WTC11 (cell line): ENCODE data around the gene NRP2.

ENCODE experiments used
- CREB1 ChIP-seq: sonication (generic); formaldehyde crosslinking; IDR thresholded peaks from 2 replicates; pipeline ENCODE4 v1.8.0; 2023; ENCODE audit warnings: mild to moderate bottlenecking, missing genetic modification reagents
- NR2C2 ChIP-seq: sonication (generic); formaldehyde crosslinking; IDR thresholded peaks from 2 replicates; pipeline ENCODE4 v1.8.0; 2022; ENCODE audit warnings: mild to moderate bottlenecking, missing genetic modification reagents
- TF ChIP-seq, protein P1 (sequence below): fragments of 200-600 bp; IDR thresholded peaks from 2 replicates; pipeline ENCODE4 v1.8.0; 2022; ENCODE audit warnings: antibody characterized with exemption
- TF ChIP-seq, protein P2 (sequence below): fragments of 250-450 bp; sonication (Bioruptor Pico); IDR thresholded peaks from 2 replicates; pipeline ENCODE4 v2.1.2; 2022; ENCODE audit warnings: mild to moderate bottlenecking, moderate library complexity
- TF ChIP-seq, protein P3 (sequence below): sonication (generic); formaldehyde crosslinking; IDR thresholded peaks from 2 replicates; pipeline ENCODE4 v1.8.0; 2022; ENCODE audit warnings: mild to moderate bottlenecking, missing genetic modification reagents

DNA sequence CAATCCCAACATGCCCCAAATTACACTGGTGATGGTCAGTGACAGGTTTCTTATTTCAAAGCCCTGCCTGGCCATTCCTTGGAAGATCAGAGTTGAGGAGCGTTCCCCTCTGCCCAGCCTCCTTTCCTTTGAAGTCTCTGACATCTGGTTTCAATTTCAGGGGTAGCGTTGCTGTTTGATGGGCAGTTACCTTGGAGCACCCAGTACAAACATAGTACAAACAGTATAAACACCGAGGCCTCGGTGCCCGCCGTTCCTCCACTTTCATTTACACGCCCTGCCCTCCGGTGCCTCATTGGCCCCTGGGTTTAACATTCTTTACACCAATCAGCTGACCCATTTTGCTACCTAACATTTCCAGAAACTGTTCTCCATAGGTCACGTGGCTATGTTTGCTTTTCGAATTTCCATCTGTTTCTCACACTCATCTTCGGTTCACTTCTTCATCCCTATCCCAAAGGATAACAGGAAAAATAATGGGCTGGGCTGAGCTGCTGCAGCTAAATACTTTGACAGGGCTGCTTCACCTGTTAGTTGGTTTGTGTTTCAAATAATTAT, 65.6 kb downstream of the NRP2 start:
- TF ChIP-seq, protein P1, sequence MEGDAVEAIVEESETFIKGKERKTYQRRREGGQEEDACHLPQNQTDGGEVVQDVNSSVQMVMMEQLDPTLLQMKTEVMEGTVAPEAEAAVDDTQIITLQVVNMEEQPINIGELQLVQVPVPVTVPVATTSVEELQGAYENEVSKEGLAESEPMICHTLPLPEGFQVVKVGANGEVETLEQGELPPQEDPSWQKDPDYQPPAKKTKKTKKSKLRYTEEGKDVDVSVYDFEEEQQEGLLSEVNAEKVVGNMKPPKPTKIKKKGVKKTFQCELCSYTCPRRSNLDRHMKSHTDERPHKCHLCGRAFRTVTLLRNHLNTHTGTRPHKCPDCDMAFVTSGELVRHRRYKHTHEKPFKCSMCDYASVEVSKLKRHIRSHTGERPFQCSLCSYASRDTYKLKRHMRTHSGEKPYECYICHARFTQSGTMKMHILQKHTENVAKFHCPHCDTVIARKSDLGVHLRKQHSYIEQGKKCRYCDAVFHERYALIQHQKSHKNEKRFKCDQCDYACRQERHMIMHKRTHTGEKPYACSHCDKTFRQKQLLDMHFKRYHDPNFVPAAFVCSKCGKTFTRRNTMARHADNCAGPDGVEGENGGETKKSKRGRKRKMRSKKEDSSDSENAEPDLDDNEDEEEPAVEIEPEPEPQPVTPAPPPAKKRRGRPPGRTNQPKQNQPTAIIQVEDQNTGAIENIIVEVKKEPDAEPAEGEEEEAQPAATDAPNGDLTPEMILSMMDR, result no peak
- TF ChIP-seq, protein P2, sequence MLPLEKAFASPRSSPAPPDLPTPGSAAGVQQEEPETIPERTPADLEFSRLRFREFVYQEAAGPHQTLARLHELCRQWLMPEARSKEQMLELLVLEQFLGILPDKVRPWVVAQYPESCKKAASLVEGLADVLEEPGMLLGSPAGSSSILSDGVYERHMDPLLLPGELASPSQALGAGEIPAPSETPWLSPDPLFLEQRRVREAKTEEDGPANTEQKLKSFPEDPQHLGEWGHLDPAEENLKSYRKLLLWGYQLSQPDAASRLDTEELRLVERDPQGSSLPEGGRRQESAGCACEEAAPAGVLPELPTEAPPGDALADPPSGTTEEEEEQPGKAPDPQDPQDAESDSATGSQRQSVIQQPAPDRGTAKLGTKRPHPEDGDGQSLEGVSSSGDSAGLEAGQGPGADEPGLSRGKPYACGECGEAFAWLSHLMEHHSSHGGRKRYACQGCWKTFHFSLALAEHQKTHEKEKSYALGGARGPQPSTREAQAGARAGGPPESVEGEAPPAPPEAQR, result no peak
- TF ChIP-seq, protein P3, sequence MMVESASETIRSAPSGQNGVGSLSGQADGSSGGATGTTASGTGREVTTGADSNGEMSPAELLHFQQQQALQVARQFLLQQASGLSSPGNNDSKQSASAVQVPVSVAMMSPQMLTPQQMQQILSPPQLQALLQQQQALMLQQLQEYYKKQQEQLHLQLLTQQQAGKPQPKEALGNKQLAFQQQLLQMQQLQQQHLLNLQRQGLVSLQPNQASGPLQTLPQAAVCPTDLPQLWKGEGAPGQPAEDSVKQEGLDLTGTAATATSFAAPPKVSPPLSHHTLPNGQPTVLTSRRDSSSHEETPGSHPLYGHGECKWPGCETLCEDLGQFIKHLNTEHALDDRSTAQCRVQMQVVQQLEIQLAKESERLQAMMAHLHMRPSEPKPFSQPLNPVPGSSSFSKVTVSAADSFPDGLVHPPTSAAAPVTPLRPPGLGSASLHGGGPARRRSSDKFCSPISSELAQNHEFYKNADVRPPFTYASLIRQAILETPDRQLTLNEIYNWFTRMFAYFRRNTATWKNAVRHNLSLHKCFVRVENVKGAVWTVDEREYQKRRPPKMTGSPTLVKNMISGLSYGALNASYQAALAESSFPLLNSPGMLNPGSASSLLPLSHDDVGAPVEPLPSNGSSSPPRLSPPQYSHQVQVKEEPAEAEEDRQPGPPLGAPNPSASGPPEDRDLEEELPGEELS (CRISPR knock-in tag), result no peak
- TF ChIP-seq NR2C2, result no peak
- no peak for TF ChIP-seq CREB1
